ENCODE measurements around the gene OSTF1. TPM values are rescaled to one million over a fixed set of nuclear protein-coding genes. Genes with fewer than 3 reads are reported as not detected.

OSTF1 gene
- total and polyA plus RNA-seq, 2 donors (not counting 3 experiments of a cell fraction or from before 2014, with no cell fraction given), result 23.5 to 70.9 TPM

DNA sequence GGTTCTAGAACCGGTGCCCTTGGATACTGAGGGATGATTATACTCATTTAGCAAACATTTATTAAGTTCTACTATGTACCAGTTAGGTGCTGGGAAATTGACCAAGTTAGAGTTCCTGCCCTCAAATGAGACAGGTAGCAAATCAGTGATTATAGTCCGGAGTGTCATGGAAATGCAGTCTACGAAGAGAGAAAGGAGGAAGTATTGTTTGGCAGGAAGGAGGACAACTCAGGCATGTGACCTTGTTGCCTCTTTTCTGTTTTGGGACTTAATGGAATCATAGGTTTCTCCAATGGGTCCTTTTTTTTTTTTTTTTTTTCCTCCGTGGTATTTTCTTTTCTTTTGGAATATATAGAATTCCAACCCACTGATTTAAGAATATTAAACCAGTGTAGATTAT lies 28.0 kb downstream of the OSTF1 start:
- no peak overlapping the region for H3K9ac ChIP-seq (replicated peaks; ENCODE audit: extremely low read depth, insufficient read depth, low read length)
- ChIA-PET CTCF (interaction anchor here (1.0 kb wide), 2 partner anchors 11 to 32 kb away, joined by 3 to 4 read pairs; no protein-coding TSS in a partner anchor), POLR2A (no interaction called here)
- H3K4me2 ChIP-seq (ENCODE audit: insufficient read depth, low read length), result no peak overlapping the region
- intact Hi-C loops (cut with micrococcal nuclease), result no loop called here
- H3K27ac ChIP-seq (ENCODE audit: insufficient read depth, low read depth, low read length), result no peak overlapping the region
- H3K9me1 ChIP-seq (replicated peaks; ENCODE audit: control insufficient read depth, extremely low read depth, insufficient read depth, low read length), result no peaks in the 10 kb centered on the region
- H3K4me1 ChIP-seq (ENCODE audit: control insufficient read depth, extremely low read depth, insufficient read depth, low read length), result peaks cover 15% of the 10 kb centered on the region
- no peak overlapping the region for H2AFZ ChIP-seq (ENCODE audit: low read depth, low read length)
- peaks cover 60% of the 10 kb centered on the region for H3K79me2 ChIP-seq (ENCODE audit: control insufficient read depth, insufficient read depth, low read length)
- no peaks in the 10 kb centered on the region for H3K9me3 ChIP-seq (replicated peaks; ENCODE audit: control insufficient read depth, insufficient read depth, low read length)
- H4K20me1 ChIP-seq (replicated peaks; ENCODE audit: control insufficient read depth, extremely low read depth, insufficient read depth, low read length), result peaks cover 3% of the 10 kb centered on the region
- FAIRE-seq (no peak), DNase-seq (ENCODE audit: low read depth, low spot score) (no peak)
- BruUV-seq (replicated peaks), result no TSS peak
- H3K36me3 ChIP-seq (ENCODE audit: control insufficient read depth in 2 of 2, extremely low read depth in 1 of 2, insufficient read depth in 2 of 2, low read length in 2 of 2), result peaks cover 0 to 15% of the 10 kb centered on the region in 2 experiments
- no peak overlapping the region for H3K4me3 ChIP-seq (replicated peaks in 1 of 3; ENCODE audit: insufficient read depth in 1 of 3, low read depth in 1 of 3, low read length in 3 of 3)
- no peak for TF ChIP-seq POLR2A (IDR thresholded peaks at IDR 0.05; ENCODE audit: low read depth, low read length)
- no peak for TF ChIP-seq FOS (IDR thresholded peaks at IDR 0.05; ENCODE audit: borderline replicate concordance, insufficient read depth, low read length)
- TF ChIP-seq, protein P1, sequence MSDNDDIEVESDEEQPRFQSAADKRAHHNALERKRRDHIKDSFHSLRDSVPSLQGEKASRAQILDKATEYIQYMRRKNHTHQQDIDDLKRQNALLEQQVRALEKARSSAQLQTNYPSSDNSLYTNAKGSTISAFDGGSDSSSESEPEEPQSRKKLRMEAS (IDR thresholded peaks at IDR 0.05; ENCODE audit: insufficient read depth, insufficient read length), result no peak
- TF ChIP-seq GATA2 (IDR thresholded peaks at IDR 0.05; ENCODE audit: insufficient read depth, insufficient read length, low read depth, low read length), result no peak
- TF ChIP-seq, protein P2, sequence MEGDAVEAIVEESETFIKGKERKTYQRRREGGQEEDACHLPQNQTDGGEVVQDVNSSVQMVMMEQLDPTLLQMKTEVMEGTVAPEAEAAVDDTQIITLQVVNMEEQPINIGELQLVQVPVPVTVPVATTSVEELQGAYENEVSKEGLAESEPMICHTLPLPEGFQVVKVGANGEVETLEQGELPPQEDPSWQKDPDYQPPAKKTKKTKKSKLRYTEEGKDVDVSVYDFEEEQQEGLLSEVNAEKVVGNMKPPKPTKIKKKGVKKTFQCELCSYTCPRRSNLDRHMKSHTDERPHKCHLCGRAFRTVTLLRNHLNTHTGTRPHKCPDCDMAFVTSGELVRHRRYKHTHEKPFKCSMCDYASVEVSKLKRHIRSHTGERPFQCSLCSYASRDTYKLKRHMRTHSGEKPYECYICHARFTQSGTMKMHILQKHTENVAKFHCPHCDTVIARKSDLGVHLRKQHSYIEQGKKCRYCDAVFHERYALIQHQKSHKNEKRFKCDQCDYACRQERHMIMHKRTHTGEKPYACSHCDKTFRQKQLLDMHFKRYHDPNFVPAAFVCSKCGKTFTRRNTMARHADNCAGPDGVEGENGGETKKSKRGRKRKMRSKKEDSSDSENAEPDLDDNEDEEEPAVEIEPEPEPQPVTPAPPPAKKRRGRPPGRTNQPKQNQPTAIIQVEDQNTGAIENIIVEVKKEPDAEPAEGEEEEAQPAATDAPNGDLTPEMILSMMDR (IDR thresholded peaks at IDR 0.05; ENCODE audit: extremely low read depth in 1 of 2, insufficient read depth in 1 of 2, low read depth in 1 of 2, low read length in 2 of 2), result no peak
- TF ChIP-seq EZH2 (IDR thresholded peaks at IDR 0.05; ENCODE audit: borderline replicate concordance, low read depth, low read length, severe bottlenecking), result no peak
- no peak for TF ChIP-seq POLR2AphosphoS5 (IDR thresholded peaks at IDR 0.05; ENCODE audit: insufficient read depth, low read depth, low read length)
- TF ChIP-seq MYC (IDR thresholded peaks at IDR 0.05; ENCODE audit: low read depth, low read length), result no peak
- no peaks in the 10 kb centered on the region for H3K27me3 ChIP-seq (ENCODE audit: control insufficient read depth in 2 of 2, insufficient read depth in 2 of 2, low read length in 2 of 2)
- dilution Hi-C loops (cut with MboI; ENCODE audit: extremely low pct_ligation_motif_present, low sequenced_read_pairs), result no loop called here
